HEK293 (cell line): ENCODE data around the gene MACF1.

Source experiments
- CTCF ChIA-PET: fragments of 350-600 bp; formaldehyde crosslinking; extraction: SDS; loops from one replicate; lab custom pipeline; 2021; ENCODE audit warnings: antibody characterized with exemption; lab: Yijun Ruan, JAX
- POLR2A ChIA-PET: fragments of 300-600 bp; formaldehyde crosslinking; extraction: SDS; loops from one replicate; lab custom pipeline; 2020; ENCODE audit warnings: antibody characterized with exemption, inconsistent platforms; lab: Yijun Ruan, JAX
- H3K27ac ChIP-seq: fragments of 200-500 bp; sonication (Bioruptor generic); 2 replicates; pipeline ENCODE4 v1.5.1; 2014; ENCODE audit warnings: low read depth, low read length, control low read depth, inconsistent platforms; ENCODE audit errors: extremely low read depth
- H3K36me3 ChIP-seq, 2 experiments: fragments of 200-500 bp in 1 of 2; sonication (Bioruptor generic) in 1 of 2; 1 replicate in 1 of 2; 2 replicates in 1 of 2; pipeline ENCODE4 v1.5.1; 2014 to 2017; ENCODE audit warnings: inconsistent platforms in 2 of 2, low read length in 2 of 2; ENCODE audit not compliant: control insufficient read depth in 2 of 2, insufficient read depth in 1 of 2
- H3K4me1 ChIP-seq: fragments of 200-500 bp; sonication (Bioruptor generic); 2 replicates; pipeline ENCODE4 v1.5.1; 2014; ENCODE audit warnings: mild to moderate bottlenecking, low read length, inconsistent platforms; ENCODE audit not compliant: control insufficient read depth, insufficient read depth
- H3K4me3 ChIP-seq: 2 replicates; pipeline ENCODE4 v1.5.1; 2011; ENCODE audit warnings: low read depth, mild to moderate bottlenecking, control low read depth, low read length, moderate library complexity
- H3K9me3 ChIP-seq: fragments of 200-500 bp; sonication (Bioruptor generic); 2 replicates; pipeline ENCODE4 v1.5.1; 2014; ENCODE audit warnings: low read depth, low read length, inconsistent platforms; ENCODE audit not compliant: control insufficient read depth, insufficient read depth
- FEZF1 ChIP-seq: fragments of 450-650 bp; formaldehyde crosslinking; IDR thresholded peaks from 2 replicates; pipeline ENCODE4 v1.5.1; 2016; ENCODE audit warnings: missing biosample characterization, missing genetic modification characterization
- YY1 ChIP-seq: fragments of 450-650 bp; formaldehyde crosslinking; IDR thresholded peaks from 2 replicates; pipeline ENCODE4 v1.5.1; 2018; ENCODE audit warnings: missing biosample characterization, missing genetic modification characterization
- ZEB2 ChIP-seq: fragments of 450-650 bp; formaldehyde crosslinking; IDR thresholded peaks from 2 replicates; pipeline ENCODE4 v1.5.1; 2016; ENCODE audit warnings: missing biosample characterization, missing genetic modification characterization
- ZNF148 ChIP-seq: fragments of 450-650 bp; formaldehyde crosslinking; IDR thresholded peaks from 2 replicates; pipeline ENCODE4 v1.5.0; 2017; ENCODE audit warnings: missing biosample characterization, missing genetic modification characterization, borderline replicate concordance
- ZNF223 ChIP-seq: fragments of 450-650 bp; formaldehyde crosslinking; IDR thresholded peaks from 2 replicates; pipeline ENCODE4 v1.5.1; 2016; ENCODE audit warnings: missing biosample characterization, missing genetic modification characterization
- ZNF311 ChIP-seq: fragments of 450-650 bp; formaldehyde crosslinking; IDR thresholded peaks from 2 replicates; pipeline ENCODE4 v1.5.1; 2017; ENCODE audit warnings: missing biosample characterization, missing genetic modification characterization, borderline replicate concordance
- ZNF416 ChIP-seq: fragments of 450-650 bp; formaldehyde crosslinking; IDR thresholded peaks from 2 replicates; pipeline ENCODE4 v1.5.1; 2016; ENCODE audit warnings: missing biosample characterization, missing genetic modification characterization
- ZNF513 ChIP-seq: fragments of 450-650 bp; IDR thresholded peaks from 2 replicates; pipeline ENCODE4 v1.5.1; 2018; ENCODE audit warnings: missing biosample characterization, missing genetic modification characterization
- ZNF521 ChIP-seq: fragments of 450-650 bp; formaldehyde crosslinking; IDR thresholded peaks from 2 replicates; pipeline ENCODE4 v1.5.1; 2017; ENCODE audit warnings: missing biosample characterization, mild to moderate bottlenecking, missing genetic modification characterization
- ZNF585B ChIP-seq: fragments of 450-650 bp; formaldehyde crosslinking; IDR thresholded peaks from 2 replicates; pipeline ENCODE4 v1.5.1; 2016; ENCODE audit warnings: missing biosample characterization, missing genetic modification characterization
- ZNF624 ChIP-seq: fragments of 450-650 bp; formaldehyde crosslinking; IDR thresholded peaks from 2 replicates; pipeline ENCODE4 v1.5.1; 2017; ENCODE audit warnings: missing biosample characterization, missing genetic modification characterization
- ZNF626 ChIP-seq: fragments of 450-650 bp; sonication (Bioruptor Pico); formaldehyde crosslinking; IDR thresholded peaks from 2 replicates; pipeline ENCODE4 v1.5.1; 2018; ENCODE audit warnings: missing biosample characterization, missing genetic modification characterization, inconsistent platforms
- ZNF670 ChIP-seq: fragments of 450-650 bp; formaldehyde crosslinking; IDR thresholded peaks from 2 replicates; pipeline ENCODE4 v1.5.1; 2016; ENCODE audit warnings: missing biosample characterization, missing genetic modification characterization, low read depth
- ZNF692 ChIP-seq: fragments of 450-650 bp; formaldehyde crosslinking; IDR thresholded peaks from 2 replicates; pipeline ENCODE4 v1.5.1; 2016; ENCODE audit warnings: missing biosample characterization, missing genetic modification characterization
- ZNF792 ChIP-seq: fragments of 450-650 bp; formaldehyde crosslinking; IDR thresholded peaks from 2 replicates; pipeline ENCODE4 v1.5.1; 2016; ENCODE audit warnings: missing biosample characterization, missing genetic modification characterization
- ZNF837 ChIP-seq: fragments of 450-650 bp; formaldehyde crosslinking; IDR thresholded peaks from 2 replicates; pipeline ENCODE4 v1.5.1; 2016; ENCODE audit warnings: missing biosample characterization, missing genetic modification characterization
- ZNF843 ChIP-seq: fragments of 450-650 bp; formaldehyde crosslinking; IDR thresholded peaks from 2 replicates; pipeline ENCODE4 v1.5.1; 2016; ENCODE audit warnings: missing biosample characterization, missing genetic modification characterization
- ZSCAN30 ChIP-seq: fragments of 450-650 bp; IDR thresholded peaks from 2 replicates; pipeline ENCODE4 v1.5.1; 2018; ENCODE audit warnings: missing biosample characterization, mild to moderate bottlenecking, missing genetic modification characterization, moderate library complexity
- ZSCAN4 ChIP-seq: fragments of 450-650 bp; formaldehyde crosslinking; IDR thresholded peaks from 2 replicates; pipeline ENCODE4 v1.5.1; 2017; ENCODE audit warnings: missing biosample characterization, missing genetic modification characterization

Gene MACF1

GRCh38 chr1:39410915-39411436 lies 206.5 kb downstream of the MACF1 start (continued):
- no peak for TF ChIP-seq ZNF148
- TF ChIP-seq ZNF843 = no peak
- TF ChIP-seq FEZF1 = no peak
- no peak for TF ChIP-seq ZNF624 (tag by site-specific recombination)

GRCh38 chr1:39411526-39412478 lies 207.3 kb downstream of the MACF1 start:
- Histone ChIP-seq H3K4me3 (peak overlapping the region; percentile 25), H3K27ac (no peak overlapping the region), H3K36me3 (peaks cover 0 to 25% of the 10 kb centered on the region in 2 experiments; a peak in 1 of 3 replicates), H3K9me3 (no peaks in the 10 kb centered on the region), H3K4me1 (peaks cover 9% of the 10 kb centered on the region)
- POLR2A ChIA-PET = interaction anchor here (0.6 to 1.6 kb wide), 6 partner anchors 13 to 144 kb away, joined by 3 to 9 read pairs (median 3); no protein-coding TSS in a partner anchor
- CTCF ChIA-PET = interaction anchor here (0.5 to 3.5 kb wide), 52 partner anchors 8 to 419 kb away, joined by 3 to 28 read pairs (median 4); no protein-coding TSS in a partner anchor
- no peak for TF ChIP-seq ZEB2 (tag by site-specific recombination)
- no peak for TF ChIP-seq ZNF416 (tag by site-specific recombination)
- no peak for TF ChIP-seq ZNF692 (tag by site-specific recombination)
- no peak for TF ChIP-seq ZNF792 (tag by site-specific recombination)
- no peak for TF ChIP-seq ZNF670 (tag by site-specific recombination)
- no peak for TF ChIP-seq ZNF521 (tag by site-specific recombination)
- no peak for TF ChIP-seq ZSCAN4 (tag by site-specific recombination)
- TF ChIP-seq ZNF311 (tag by site-specific recombination) = no peak
- no peak for TF ChIP-seq ZNF513
- no peak for TF ChIP-seq ZSCAN30
- no peak for TF ChIP-seq ZNF585B (tag by site-specific recombination)
- TF ChIP-seq YY1 (tag by site-specific recombination) = no peak
- no peak for TF ChIP-seq ZNF626
- no peak for TF ChIP-seq ZNF837 (tag by site-specific recombination)
- TF ChIP-seq ZNF223 (tag by site-specific recombination) = no peak
